ENCODE measurements around the gene KRTAP5-7. TPM values are rescaled to one million over a fixed set of nuclear protein-coding genes. Genes with fewer than 3 reads are reported as not detected.
A peak's percentile ranks its signal among the peaks of the same experiment; 100 is the strongest.

Gene KRTAP5-7
- total and polyA plus RNA-seq, 2 of the 8 experiments (the other 6 are each of a cell fraction or from before 2014, with no cell fraction given): not detected

DNA sequence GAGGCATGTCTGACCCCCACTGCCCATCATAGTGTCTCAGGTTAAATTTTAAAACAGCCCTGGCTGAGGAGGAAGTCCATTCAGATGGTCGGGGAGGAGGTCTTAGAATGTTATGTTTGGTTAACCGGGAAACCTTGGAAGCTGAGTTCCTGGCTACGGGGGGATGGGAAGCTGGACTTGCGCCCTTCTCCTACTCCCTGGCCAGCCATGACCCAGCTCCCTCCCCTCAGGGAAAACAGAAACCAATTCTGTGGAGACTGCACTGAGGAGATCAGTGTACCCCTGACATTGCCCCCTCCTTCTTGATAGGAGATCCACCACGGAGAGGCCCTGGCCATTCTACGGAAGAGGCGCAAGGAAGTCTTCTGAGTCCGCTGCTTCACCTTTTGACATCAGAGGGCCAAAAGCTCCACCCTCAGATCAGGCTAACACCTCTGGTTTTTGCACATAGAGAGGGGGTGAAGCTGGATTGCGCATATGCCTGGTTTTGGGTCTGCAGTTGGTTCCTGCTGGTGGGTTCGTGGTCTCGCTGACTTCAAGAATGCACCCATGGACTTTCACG, 18.4 kb downstream of the KRTAP5-7 start:
- CTCF ChIA-PET (ENCODE audit: partially characterized antibody): interaction anchor here (0.8 to 5.6 kb wide), 3 partner anchors 18 to 458 kb away, joined by 3 to 28 read pairs (median 3); no protein-coding TSS in a partner anchor
- Histone ChIP-seq H3K18ac (ENCODE audit: extremely low read depth, low read length) (no peak overlapping the region), H3K4me2 (ENCODE audit: insufficient read depth in 1 of 2, low read depth in 2 of 2, low read length in 2 of 2) (no peak overlapping the region), H4K91ac (replicated peaks; ENCODE audit: insufficient read length, low read length) (no peak overlapping the region), H3K14ac (ENCODE audit: insufficient read length) (no peak overlapping the region), H4K5ac (ENCODE audit: insufficient read length, low read depth, low read length) (no peak overlapping the region), H3K27me3 (replicated peaks in 1 of 4; ENCODE audit: control insufficient read depth in 3 of 4, extremely low read depth in 1 of 4, insufficient read depth in 3 of 4, low read length in 3 of 4) (no peaks in the 10 kb centered on the region), H4K20me1 (replicated peaks in 1 of 2; ENCODE audit: control insufficient read depth in 1 of 2, insufficient read depth in 2 of 2, low read length in 2 of 2) (no peaks in the 10 kb centered on the region), H3K4ac (replicated peaks; ENCODE audit: insufficient read length, low read depth, low read length) (no peak overlapping the region), H2AK5ac (ENCODE audit: low read depth, low read length) (no peak overlapping the region), H3K36me3 (ENCODE audit: control insufficient read depth in 2 of 4, insufficient read depth in 4 of 4, low read length in 3 of 4) (no peaks in the 10 kb centered on the region), H2BK12ac (ENCODE audit: low read depth, low read length) (no peak overlapping the region), H3K4me1 (replicated peaks in 1 of 4; ENCODE audit: control insufficient read depth in 3 of 4, insufficient read depth in 4 of 4, low read length in 3 of 4) (no peaks in the 10 kb centered on the region; a peak in 1 of 7 replicates), H3K27ac (ENCODE audit: low read depth, low read length) (no peak overlapping the region), H3K79me2 (ENCODE audit: control insufficient read depth in 1 of 2, insufficient read depth in 2 of 2, low read length in 2 of 2) (no peaks in the 10 kb centered on the region), H3K23ac (ENCODE audit: insufficient read length) (no peak overlapping the region), H3K79me1 (ENCODE audit: low read depth, low read length) (no peaks in the 10 kb centered on the region), H4K8ac (ENCODE audit: extremely low read depth, insufficient read depth, low read length) (no peak overlapping the region), H3K9ac (replicated peaks in 1 of 4; ENCODE audit: extremely low read depth in 1 of 4, low read depth in 3 of 4, low read length in 3 of 4) (no peak overlapping the region), H3K56ac (replicated peaks; ENCODE audit: insufficient read length, low read depth, low read length) (no peak overlapping the region), H2BK15ac (ENCODE audit: low read length) (no peak overlapping the region), H2BK5ac (ENCODE audit: low read depth, low read length) (no peak overlapping the region), H3K9me3 (ENCODE audit: insufficient read depth in 2 of 2, low read depth in 1 of 2, low read length in 1 of 2) (no peaks in the 10 kb centered on the region; a peak in 1 of 4 replicates), H3K23me2 (ENCODE audit: low read depth, low read length) (no peaks in the 10 kb centered on the region), H2BK20ac (ENCODE audit: low read length) (no peak overlapping the region), H2BK120ac (replicated peaks; ENCODE audit: low read depth, low read length) (peak overlapping the region; percentile 64), H2AFZ (ENCODE audit: low read length) (no peak overlapping the region), H3K4me3 (ENCODE audit: extremely low read depth in 1 of 4, insufficient read depth in 2 of 4, low read depth in 3 of 4, low read length in 4 of 4) (no peak overlapping the region)
- 94% methylated on average over 12 of the region's 12 CpGs; no CpG with 5 or more reads in 1 of the 2 experiments for WGBS, 2 experiments (ENCODE audit: extremely low coverage in 1 of 2, insufficient coverage in 1 of 2, insufficient read length in 1 of 2, insufficient replicate concordance in 2 of 2, low coverage in 1 of 2, low lambda C conversion rate in 2 of 2, missing lambda C conversion rate in 1 of 2)
- POLR2A ChIA-PET (ENCODE audit: partially characterized antibody): interaction anchor here (1.9 kb wide), 1 partner anchor 19 kb away, joined by 4 read pairs; no protein-coding TSS in a partner anchor
- FAIRE-seq (no peak), DNase-seq (ENCODE audit: low read depth in 1 of 2, low spot score in 2 of 2) (no peak)
- TF ChIP-seq RXRA (IDR thresholded peaks at IDR 0.05; ENCODE audit: insufficient read depth, low read depth, low read length): no peak
